WTC11 (cell line): ENCODE results near the gene SKAP1. TPM values are rescaled to one million over a fixed set of nuclear protein-coding genes. Genes with fewer than 3 reads are reported as not detected.

Experiments used
- ATAC-seq: fragments of 200-7000 bp; cut with Tn5 transposase; 2 replicates; pipeline ENCODE4 v1.10.0; 2021; ENCODE audit warnings: mild to moderate bottlenecking, moderate library complexity
- CTCF ChIA-PET: fragments of 300-600 bp; sonication (Branson Sonifier 250); formaldehyde crosslinking; loops from one replicate; lab custom pipeline; 2021; ENCODE audit warnings: antibody characterized with exemption; lab: Charles Lee
- POLR2A ChIA-PET: fragments of 350-600 bp; sonication (Branson Sonifier 250); formaldehyde crosslinking; loops from one replicate; lab custom pipeline; 2021; ENCODE audit warnings: antibody characterized with exemption; lab: Charles Lee
- DNase-seq: peaks from one replicate; pipeline ENCODE4 v3.0.0; 2021; ENCODE audit warnings: low spot score
- H3K27ac Mint-ChIP-seq: 2 replicates; pipeline ENCODE4 v1.8.0; 2021; ENCODE audit warnings: mixed read lengths
- H3K27me3 Mint-ChIP-seq: 2 replicates; pipeline ENCODE4 v1.8.0; 2021; ENCODE audit warnings: low read depth, mild to moderate bottlenecking, moderate library complexity, mixed read lengths
- H3K36me3 Mint-ChIP-seq: 2 replicates; pipeline ENCODE4 v1.8.0; 2021; ENCODE audit warnings: mixed read lengths
- H3K4me1 Mint-ChIP-seq: 2 replicates; pipeline ENCODE4 v1.8.0; 2022; ENCODE audit warnings: mixed read lengths
- H3K4me3 Mint-ChIP-seq: 2 replicates; pipeline ENCODE4 v1.8.0; 2021; ENCODE audit warnings: mild to moderate bottlenecking, moderate library complexity, mixed read lengths
- H3K9me3 Mint-ChIP-seq: 2 replicates; pipeline ENCODE4 v1.8.0; 2021; ENCODE audit warnings: mixed read lengths
- CREB1 ChIP-seq: sonication (generic); formaldehyde crosslinking; IDR thresholded peaks from 2 replicates; pipeline ENCODE4 v1.8.0; 2023; ENCODE audit warnings: mild to moderate bottlenecking, missing genetic modification reagents
- ELF4 ChIP-seq: sonication (generic); formaldehyde crosslinking; IDR thresholded peaks from 2 replicates; pipeline ENCODE4 v1.8.1; 2022; ENCODE audit warnings: low read depth, mild to moderate bottlenecking, moderate library complexity, missing genetic modification reagents
- ESRRA ChIP-seq: sonication (generic); formaldehyde crosslinking; IDR thresholded peaks from 2 replicates; pipeline ENCODE4 v1.8.1; 2022; ENCODE audit warnings: mild to moderate bottlenecking, missing genetic modification reagents, borderline replicate concordance
- ETV6 ChIP-seq: sonication (generic); formaldehyde crosslinking; IDR thresholded peaks from 2 replicates; pipeline ENCODE4 v1.8.1; 2022; ENCODE audit warnings: mild to moderate bottlenecking, missing genetic modification reagents
- FOXK1 ChIP-seq: sonication (generic); formaldehyde crosslinking; IDR thresholded peaks from 2 replicates; pipeline ENCODE4 v1.8.0; 2022; ENCODE audit warnings: mild to moderate bottlenecking, moderate library complexity, missing genetic modification reagents
- JUN ChIP-seq: sonication (generic); formaldehyde crosslinking; IDR thresholded peaks from 2 replicates; pipeline ENCODE4 v1.8.0; 2023; ENCODE audit warnings: mild to moderate bottlenecking, missing genetic modification reagents
- MXD4 ChIP-seq: fragments of 250-450 bp; sonication (Bioruptor Pico); IDR thresholded peaks from 2 replicates; pipeline ENCODE4 v1.8.0; 2021; ENCODE audit warnings: mild to moderate bottlenecking, moderate library complexity, borderline replicate concordance
- PRDM15 ChIP-seq: sonication (generic); formaldehyde crosslinking; IDR thresholded peaks from 2 replicates; pipeline ENCODE4 v1.8.0; 2022; ENCODE audit warnings: missing genetic modification reagents
- SOX15 ChIP-seq: fragments of 250-450 bp; sonication (Bioruptor Pico); IDR thresholded peaks from 2 replicates; pipeline ENCODE4 v1.9.0; 2021; ENCODE audit warnings: mild to moderate bottlenecking
- ZBTB43 ChIP-seq: sonication (generic); formaldehyde crosslinking; IDR thresholded peaks from 2 replicates; pipeline ENCODE4 v1.8.1; 2023; ENCODE audit warnings: mild to moderate bottlenecking, missing genetic modification reagents
- ZNF121 ChIP-seq: sonication (generic); formaldehyde crosslinking; IDR thresholded peaks from 2 replicates; pipeline ENCODE4 v1.8.0; 2023; ENCODE audit warnings: missing genetic modification reagents
- ZNF138 ChIP-seq: sonication (generic); formaldehyde crosslinking; conservative IDR thresholded peaks from 2 replicates; pipeline ENCODE4 v1.8.1; 2022; ENCODE audit warnings: mild to moderate bottlenecking, moderate library complexity, missing genetic modification reagents
- ZNF396 ChIP-seq: fragments of 250-450 bp; sonication (Bioruptor Pico); IDR thresholded peaks from 2 replicates; pipeline ENCODE4 v1.8.0; 2021; ENCODE audit warnings: mild to moderate bottlenecking, moderate library complexity, borderline replicate concordance
- ZNF416 ChIP-seq: fragments of 250-450 bp; sonication (Bioruptor Pico); IDR thresholded peaks from 2 replicates; pipeline ENCODE4 v1.9.0; 2021; ENCODE audit warnings: mild to moderate bottlenecking, inconsistent platforms
- total RNA-seq: library from RNA; stranded (reverse); gene quantifications from 3 replicates; pipeline ENCODE4 v1.2.3, GENCODE V29; 2021
- TF ChIP-seq, protein P1 (sequence below): sonication (generic); formaldehyde crosslinking; IDR thresholded peaks from 2 replicates; pipeline ENCODE4 v1.8.0; 2023; ENCODE audit warnings: missing genetic modification reagents, mild to moderate bottlenecking, borderline replicate concordance
- TF ChIP-seq, protein P2 (sequence below): sonication (generic); formaldehyde crosslinking; IDR thresholded peaks from 2 replicates; pipeline ENCODE4 v1.8.1; 2022; ENCODE audit warnings: mild to moderate bottlenecking, moderate library complexity, missing genetic modification reagents

Gene SKAP1
- total RNA-seq, 1 experiment from 2014 or later: not detected

DNA sequence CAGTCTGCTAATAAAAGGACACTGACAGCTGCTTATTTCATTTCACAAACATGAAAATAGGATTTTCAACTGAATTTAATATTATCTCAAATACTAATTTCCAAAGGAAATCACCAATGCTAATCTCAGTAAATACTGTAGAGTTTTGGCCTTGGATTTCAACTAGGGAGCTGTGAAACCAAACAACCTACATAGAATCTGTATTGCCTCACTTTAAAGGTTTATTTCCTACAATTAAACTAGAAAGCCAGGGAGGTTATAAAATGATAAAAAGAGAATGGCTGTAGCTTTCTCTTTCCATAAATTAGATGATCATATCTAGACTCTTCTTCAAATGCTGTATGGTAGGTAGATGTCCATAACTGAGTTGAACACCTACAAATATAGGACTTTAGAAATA is 82.8 kb downstream of the SKAP1 start (continued):
- TF ChIP-seq, protein P1, sequence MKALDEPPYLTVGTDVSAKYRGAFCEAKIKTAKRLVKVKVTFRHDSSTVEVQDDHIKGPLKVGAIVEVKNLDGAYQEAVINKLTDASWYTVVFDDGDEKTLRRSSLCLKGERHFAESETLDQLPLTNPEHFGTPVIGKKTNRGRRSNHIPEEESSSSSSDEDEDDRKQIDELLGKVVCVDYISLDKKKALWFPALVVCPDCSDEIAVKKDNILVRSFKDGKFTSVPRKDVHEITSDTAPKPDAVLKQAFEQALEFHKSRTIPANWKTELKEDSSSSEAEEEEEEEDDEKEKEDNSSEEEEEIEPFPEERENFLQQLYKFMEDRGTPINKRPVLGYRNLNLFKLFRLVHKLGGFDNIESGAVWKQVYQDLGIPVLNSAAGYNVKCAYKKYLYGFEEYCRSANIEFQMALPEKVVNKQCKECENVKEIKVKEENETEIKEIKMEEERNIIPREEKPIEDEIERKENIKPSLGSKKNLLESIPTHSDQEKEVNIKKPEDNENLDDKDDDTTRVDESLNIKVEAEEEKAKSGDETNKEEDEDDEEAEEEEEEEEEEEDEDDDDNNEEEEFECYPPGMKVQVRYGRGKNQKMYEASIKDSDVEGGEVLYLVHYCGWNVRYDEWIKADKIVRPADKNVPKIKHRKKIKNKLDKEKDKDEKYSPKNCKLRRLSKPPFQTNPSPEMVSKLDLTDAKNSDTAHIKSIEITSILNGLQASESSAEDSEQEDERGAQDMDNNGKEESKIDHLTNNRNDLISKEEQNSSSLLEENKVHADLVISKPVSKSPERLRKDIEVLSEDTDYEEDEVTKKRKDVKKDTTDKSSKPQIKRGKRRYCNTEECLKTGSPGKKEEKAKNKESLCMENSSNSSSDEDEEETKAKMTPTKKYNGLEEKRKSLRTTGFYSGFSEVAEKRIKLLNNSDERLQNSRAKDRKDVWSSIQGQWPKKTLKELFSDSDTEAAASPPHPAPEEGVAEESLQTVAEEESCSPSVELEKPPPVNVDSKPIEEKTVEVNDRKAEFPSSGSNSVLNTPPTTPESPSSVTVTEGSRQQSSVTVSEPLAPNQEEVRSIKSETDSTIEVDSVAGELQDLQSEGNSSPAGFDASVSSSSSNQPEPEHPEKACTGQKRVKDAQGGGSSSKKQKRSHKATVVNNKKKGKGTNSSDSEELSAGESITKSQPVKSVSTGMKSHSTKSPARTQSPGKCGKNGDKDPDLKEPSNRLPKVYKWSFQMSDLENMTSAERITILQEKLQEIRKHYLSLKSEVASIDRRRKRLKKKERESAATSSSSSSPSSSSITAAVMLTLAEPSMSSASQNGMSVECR (CRISPR knock-in tag): no peak
- TF ChIP-seq CREB1 (no peak), PRDM15 (CRISPR knock-in tag) (no peak), SOX15 (CRISPR knock-in tag) (no peak)

- ChIA-PET POLR2A (no interaction called here), CTCF (interaction anchor here (0.6 kb wide), 1 partner anchor 197 kb away, joined by 4 read pairs; no protein-coding TSS in a partner anchor)
- Mint-ChIP-seq H3K9me3 (no peaks in the 10 kb centered on the region), H3K27me3 (peaks cover 29% of the 10 kb centered on the region), H3K27ac (no peak overlapping the region), H3K4me3 (no peak overlapping the region), H3K36me3 (no peaks in the 10 kb centered on the region), H3K4me1 (no peaks in the 10 kb centered on the region)
- DNase-seq: no peak
- no peak for ATAC-seq
- TF ChIP-seq ZNF416 (CRISPR knock-in tag) (no peak), ZNF138 (CRISPR knock-in tag) (no peak), ETV6 (CRISPR knock-in tag) (no peak), MXD4 (CRISPR knock-in tag) (no peak), ZBTB43 (CRISPR knock-in tag) (no peak), FOXK1 (CRISPR knock-in tag) (no peak), ELF4 (CRISPR knock-in tag) (no peak), JUN (no peak), ZNF121 (no peak), ESRRA (CRISPR knock-in tag) (no peak), ZNF396 (CRISPR knock-in tag) (no peak)
- TF ChIP-seq, protein P2, sequence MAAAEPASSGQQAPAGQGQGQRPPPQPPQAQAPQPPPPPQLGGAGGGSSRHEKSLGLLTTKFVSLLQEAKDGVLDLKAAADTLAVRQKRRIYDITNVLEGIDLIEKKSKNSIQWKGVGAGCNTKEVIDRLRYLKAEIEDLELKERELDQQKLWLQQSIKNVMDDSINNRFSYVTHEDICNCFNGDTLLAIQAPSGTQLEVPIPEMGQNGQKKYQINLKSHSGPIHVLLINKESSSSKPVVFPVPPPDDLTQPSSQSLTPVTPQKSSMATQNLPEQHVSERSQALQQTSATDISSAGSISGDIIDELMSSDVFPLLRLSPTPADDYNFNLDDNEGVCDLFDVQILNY: no peak
These were observed 85.8 kb downstream of the SKAP1 start for GRCh38 chr17:48344251-48344650.
